ENCODE measurements around the gene ABHD15.

- TF ChIP-seq CTCF (IDR thresholded peaks at IDR 0.05 in 8 of 11, conservative IDR thresholded peaks at IDR 0.05 in 3 of 11): no peak
- peak in 2 of 3 donors; percentile 54 to 89 for TF ChIP-seq POLR2A (IDR thresholded peaks at IDR 0.05)
These were observed 1.8 kb upstream of the ABHD15 start, which contains the start of gene TP53I13 for GRCh38 chr17:29568331-29569244.

All from spleen (tissue), 7 donors.